HG03135 (cell line): ENCODE results near the gene ART1.
"Not testable (repeated sequence)": the region's sequence is repeated elsewhere in the genome, so short reads cannot be mapped to it uniquely, and the experiment has no call there.

Experiments
- ATAC-seq: cut with Tn5 transposase; IDR thresholded peaks from one replicate; pipeline ENCODE4 v1.9.1; 2021; ENCODE audit warnings: mild to moderate bottlenecking, moderate library complexity; ENCODE audit not compliant: unreplicated experiment

The ART1 gene

GRCh38 chr11:3631331-3631730, 13.6 kb upstream of the ART1 start:
- no peak for ATAC-seq

GRCh38 chr11:3632070-3632660, 12.8 kb upstream of the ART1 start:
- ATAC-seq = no peak

GRCh38 chr11:3635641-3636375, 9.1 kb upstream of the ART1 start:
- ATAC-seq = no peak

GRCh38 chr11:3637201-3637600, 7.7 kb upstream of the ART1 start:
- no peak for ATAC-seq

- no peak for ATAC-seq
These were observed 6.4 kb upstream of the ART1 start for GRCh38 chr11:3638513-3638912.

- no peak for ATAC-seq
These were observed 5.1 kb upstream of the ART1 start for GRCh38 chr11:3639841-3640240.

- no peak for ATAC-seq
These were observed 3.7 kb upstream of the ART1 start for GRCh38 chr11:3641191-3641590.

- ATAC-seq = no peak
These were observed 3.2 kb upstream of the ART1 start, which contains the start of gene ART5 for GRCh38 chr11:3641701-3642070. Gene ART5, minus strand, starts transcription at chr11:3641992. Its CDS starts 130 bp downstream, at chr11:3641862.

- ATAC-seq = no peak
These were observed 2.6 kb upstream of the ART1 start for GRCh38 chr11:3642071-3642951.

- ATAC-seq = not testable (repeated sequence)
These were observed 1.8 kb upstream of the ART1 start for GRCh38 chr11:3643102-3643546.

- no peak for ATAC-seq
These were observed 624 bp downstream of the ART1 start for GRCh38 chr11:3645552-3645951.

- ATAC-seq = not testable (repeated sequence)
These were observed 3.9 kb downstream of the ART1 start for GRCh38 chr11:3648843-3649242.

GRCh38 chr11:3649374-3649773, 4.4 kb downstream of the ART1 start:
- not testable (repeated sequence) for ATAC-seq

- not testable (repeated sequence) for ATAC-seq
These were observed 7.6 kb downstream of the ART1 start for GRCh38 chr11:3652514-3652913.

- ATAC-seq = no peak
These were observed 10.6 kb downstream of the ART1 start for GRCh38 chr11:3655547-3655946.

- ATAC-seq = not testable (repeated sequence)
These were observed 12.4 kb downstream of the ART1 start for GRCh38 chr11:3657331-3657730.

GRCh38 chr11:3658252-3658651, 13.3 kb downstream of the ART1 start:
- ATAC-seq = no peak

GRCh38 chr11:3659595-3660515, 14.9 kb downstream of the ART1 start:
- no peak for ATAC-seq

GRCh38 chr11:3660960-3661359, 16.0 kb downstream of the ART1 start:
- no peak for ATAC-seq

GRCh38 chr11:3662856-3663255, 17.9 kb downstream of the ART1 start:
- no peak for ATAC-seq
